ENCODE results near the gene FYB2. TPM values are rescaled to one million over a fixed set of nuclear protein-coding genes. Genes with fewer than 3 reads are reported as not detected.

FYB2 gene
- total RNA-seq, 1 experiment from 2014 or later, result not detected

- no peaks in the 10 kb centered on the region for H3K36me3 ChIP-seq (ENCODE audit: control insufficient read depth in 1 of 2, insufficient read depth in 2 of 2, low read length in 2 of 2)
- RAD21 ChIA-PET (ENCODE audit: low non-redundant PET in 1 of 2, low total read pairs in 2 of 2, uncharacterized antibody in 2 of 2, unreplicated experiment in 2 of 2), result no interaction called here
- peaks cover 26% of the 10 kb centered on the region for H3K27me3 ChIP-seq (ENCODE audit: insufficient read depth, low read length)
- H3K9ac ChIP-seq (ENCODE audit: low read length), result no peak overlapping the region
- no TSS peak for BruUV-seq (replicated peaks)
- no peaks in the 10 kb centered on the region for H3K9me3 ChIP-seq (ENCODE audit: control insufficient read depth in 1 of 2, insufficient read depth in 1 of 2, low read depth in 1 of 2, low read length in 2 of 2)
- POLR2A ChIA-PET, result no interaction called here
- no peaks in the 10 kb centered on the region for H3K79me2 ChIP-seq (ENCODE audit: insufficient read depth, low read length)
- H3K4me1 ChIP-seq (ENCODE audit: control insufficient read depth in 1 of 2, insufficient read depth in 2 of 2, low read length in 2 of 2), result no peaks in the 10 kb centered on the region
- TF ChIP-seq EGR1 (IDR thresholded peaks at IDR 0.05; ENCODE audit: low read depth) (no peak), REST (IDR thresholded peaks at IDR 0.05; ENCODE audit: low read depth) (no peak), SP1 (IDR thresholded peaks at IDR 0.05; ENCODE audit: low read depth) (no peak), POLR2A (IDR thresholded peaks at IDR 0.05; ENCODE audit: borderline replicate concordance, extremely low read depth, insufficient read depth, insufficient read length) (no peak)
- no peak overlapping the region for H3K27ac ChIP-seq (ENCODE audit: low read depth, low read length)
- no peak overlapping the region for H3K4me2 ChIP-seq (ENCODE audit: low read length)
- ATAC-seq (no peak), DNase-seq (ENCODE audit: low read depth, low spot score) (no peak)
- intact Hi-C loops (cut with micrococcal nuclease), result no loop called here
- no peaks in the 10 kb centered on the region for H3K9me2 ChIP-seq (ENCODE audit: insufficient read depth)
- no peaks in the 10 kb centered on the region for H4K20me1 ChIP-seq (ENCODE audit: insufficient read depth)
- H3K4me3 ChIP-seq (replicated peaks in 1 of 2; ENCODE audit: low read depth in 1 of 2, low read length in 2 of 2), result no peak overlapping the region
- CTCF ChIA-PET, result no interaction called here
- no peak overlapping the region for H2AFZ ChIP-seq (ENCODE audit: low read depth, low read length, poor library complexity, severe bottlenecking)
Measured at GRCh38 chr1:56852476-56852875, 33.3 kb upstream of the FYB2 start.

- Histone ChIP-seq H3K79me2 (ENCODE audit: insufficient read depth, low read length) (no peaks in the 10 kb centered on the region), H3K4me2 (ENCODE audit: low read length) (no peak overlapping the region), H3K27ac (ENCODE audit: low read depth, low read length) (no peak overlapping the region), H3K9ac (ENCODE audit: low read length) (no peak overlapping the region), H2AFZ (ENCODE audit: low read depth, low read length, poor library complexity, severe bottlenecking) (no peak overlapping the region), H3K27me3 (ENCODE audit: insufficient read depth, low read length) (peaks cover 21% of the 10 kb centered on the region), H3K4me3 (replicated peaks in 1 of 2; ENCODE audit: low read depth in 1 of 2, low read length in 2 of 2) (no peak overlapping the region), H3K36me3 (ENCODE audit: control insufficient read depth in 1 of 2, insufficient read depth in 2 of 2, low read length in 2 of 2) (no peaks in the 10 kb centered on the region), H3K9me2 (ENCODE audit: insufficient read depth) (no peaks in the 10 kb centered on the region), H4K20me1 (ENCODE audit: insufficient read depth) (no peaks in the 10 kb centered on the region), H3K4me1 (ENCODE audit: control insufficient read depth in 1 of 2, insufficient read depth in 2 of 2, low read length in 2 of 2) (no peaks in the 10 kb centered on the region), H3K9me3 (ENCODE audit: control insufficient read depth in 1 of 2, insufficient read depth in 1 of 2, low read depth in 1 of 2, low read length in 2 of 2) (no peaks in the 10 kb centered on the region)
- CTCF ChIA-PET, result no interaction called here
- ATAC-seq (no peak), DNase-seq (ENCODE audit: low read depth, low spot score) (no peak)
- POLR2A ChIA-PET, result no interaction called here
- no TSS peak for BruUV-seq (replicated peaks)
- RAD21 ChIA-PET (ENCODE audit: low non-redundant PET in 1 of 2, low total read pairs in 2 of 2, uncharacterized antibody in 2 of 2, unreplicated experiment in 2 of 2), result no interaction called here
- intact Hi-C loops (cut with micrococcal nuclease), result no loop called here
- TF ChIP-seq CEBPB (IDR thresholded peaks at IDR 0.05; ENCODE audit: low read depth), result no peak
- no peak for TF ChIP-seq POLR2AphosphoS5 (IDR thresholded peaks at IDR 0.05; ENCODE audit: low read depth, low read length)
- no peak for TF ChIP-seq ZBTB33 (IDR thresholded peaks at IDR 0.05; ENCODE audit: extremely low read depth, insufficient replicate concordance, low read length)
- TF ChIP-seq JUND (IDR thresholded peaks at IDR 0.05), result no peak
- no peak for TF ChIP-seq YY1 (IDR thresholded peaks at IDR 0.05; ENCODE audit: extremely low read depth, insufficient replicate concordance, low read depth, low read length)
- no peak for TF ChIP-seq TCF7L2 (IDR thresholded peaks at IDR 0.05; ENCODE audit: borderline replicate concordance, extremely low read depth, insufficient read depth, insufficient read length)
- no peak for TF ChIP-seq SRF (IDR thresholded peaks at IDR 0.05; ENCODE audit: low read depth)
- no peak for TF ChIP-seq SIN3A (IDR thresholded peaks at IDR 0.05; ENCODE audit: low read depth)
- no peak for TF ChIP-seq POLR2A (IDR thresholded peaks at IDR 0.05; ENCODE audit: borderline replicate concordance, extremely low read depth, insufficient read depth, insufficient read length)
- TF ChIP-seq ATF3 (IDR thresholded peaks at IDR 0.05), result no peak
- no peak for TF ChIP-seq ELF1 (IDR thresholded peaks at IDR 0.05; ENCODE audit: borderline replicate concordance, low read depth)
- TF ChIP-seq EZH2phosphoT487 (IDR thresholded peaks at IDR 0.05; ENCODE audit: borderline replicate concordance), result no peak
- no peak for TF ChIP-seq SP1 (IDR thresholded peaks at IDR 0.05; ENCODE audit: low read depth)
- no peak for TF ChIP-seq FOSL1 (IDR thresholded peaks at IDR 0.05; ENCODE audit: low read depth)
Measured at GRCh38 chr1:56850922-56851321, 31.7 kb upstream of the FYB2 start.
